Lower leg skin (tissue), 3 donors: ENCODE data around the gene ADCY1.

Experiments
- POLR2A ChIP-seq, 2 donors: fragments of 450-650 bp; IDR thresholded peaks; one replicate each; pipeline ENCODE4 v1.6.1; 2016 to 2017; ENCODE audit warnings: antibody characterized with exemption in 2 of 2, mild to moderate bottlenecking in 1 of 2, moderate library complexity in 1 of 2
- TF ChIP-seq, protein P1 (sequence below), 3 donors: fragments of 450-650 bp; IDR thresholded peaks; one replicate each; pipeline ENCODE4 v1.5.1; 2016; ENCODE audit warnings: antibody characterized with exemption in 3 of 3, mild to moderate bottlenecking in 3 of 3, moderate library complexity in 2 of 3

DNA sequence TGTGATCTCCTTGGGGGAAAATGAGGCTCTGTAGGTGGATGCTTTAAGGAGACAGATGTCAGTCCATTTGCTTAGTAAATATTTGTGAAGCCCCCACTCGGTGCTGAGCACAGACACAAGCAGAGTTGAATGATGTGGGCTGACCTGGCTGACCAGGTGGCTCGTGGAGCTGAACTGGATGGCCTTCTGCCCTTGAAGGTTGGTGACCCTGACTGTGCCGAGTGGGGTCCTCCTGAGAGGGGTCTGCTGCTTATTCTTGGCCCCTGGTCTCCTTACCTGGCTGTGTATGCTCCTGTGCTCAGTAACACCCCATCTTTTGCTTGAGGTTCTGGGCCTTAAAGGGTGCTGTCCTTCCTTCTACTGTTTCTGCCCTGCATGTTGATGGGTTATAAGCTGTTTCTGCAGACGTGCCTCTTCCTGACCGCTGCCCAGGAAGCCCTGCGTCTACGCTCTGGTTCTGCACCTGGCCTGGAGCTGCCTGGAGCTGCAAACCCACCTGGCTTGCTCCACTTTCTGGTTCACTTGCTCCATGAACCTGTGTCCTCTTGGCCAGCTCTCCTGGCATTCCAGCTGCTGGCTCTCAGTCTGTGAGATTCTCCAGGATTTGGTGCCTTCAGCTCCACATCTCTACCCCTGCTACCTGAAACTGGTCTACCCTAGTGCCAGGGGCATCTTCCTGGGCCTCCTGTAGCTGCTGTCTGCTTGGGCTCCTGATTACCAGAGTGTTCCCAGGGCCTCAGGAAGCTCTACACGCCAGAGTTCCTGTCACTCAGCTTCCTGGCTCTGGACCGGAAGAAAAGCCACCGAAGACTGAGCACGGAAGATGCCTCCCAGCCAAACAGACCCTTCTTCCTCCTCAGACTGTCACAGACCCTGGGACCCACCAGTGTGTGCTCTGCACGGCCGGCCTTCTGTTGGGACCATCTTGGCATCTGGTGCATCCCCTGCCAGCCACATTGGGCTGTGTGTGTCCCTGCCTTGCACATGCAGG is 76.5 kb downstream of the ADCY1 start:
- TF ChIP-seq, protein P1, sequence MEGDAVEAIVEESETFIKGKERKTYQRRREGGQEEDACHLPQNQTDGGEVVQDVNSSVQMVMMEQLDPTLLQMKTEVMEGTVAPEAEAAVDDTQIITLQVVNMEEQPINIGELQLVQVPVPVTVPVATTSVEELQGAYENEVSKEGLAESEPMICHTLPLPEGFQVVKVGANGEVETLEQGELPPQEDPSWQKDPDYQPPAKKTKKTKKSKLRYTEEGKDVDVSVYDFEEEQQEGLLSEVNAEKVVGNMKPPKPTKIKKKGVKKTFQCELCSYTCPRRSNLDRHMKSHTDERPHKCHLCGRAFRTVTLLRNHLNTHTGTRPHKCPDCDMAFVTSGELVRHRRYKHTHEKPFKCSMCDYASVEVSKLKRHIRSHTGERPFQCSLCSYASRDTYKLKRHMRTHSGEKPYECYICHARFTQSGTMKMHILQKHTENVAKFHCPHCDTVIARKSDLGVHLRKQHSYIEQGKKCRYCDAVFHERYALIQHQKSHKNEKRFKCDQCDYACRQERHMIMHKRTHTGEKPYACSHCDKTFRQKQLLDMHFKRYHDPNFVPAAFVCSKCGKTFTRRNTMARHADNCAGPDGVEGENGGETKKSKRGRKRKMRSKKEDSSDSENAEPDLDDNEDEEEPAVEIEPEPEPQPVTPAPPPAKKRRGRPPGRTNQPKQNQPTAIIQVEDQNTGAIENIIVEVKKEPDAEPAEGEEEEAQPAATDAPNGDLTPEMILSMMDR (IDR thresholded peaks at IDR 0.05) = no peak
- TF ChIP-seq POLR2A (IDR thresholded peaks at IDR 0.05) = no peak
